Heart left ventricle (tissue), 13 donors: Measurements from ENCODE around the gene CBX7.

Experiments used
- POLR2A ChIP-seq, 2 donors: fragments of 450-650 bp; IDR thresholded peaks; one replicate each; pipeline ENCODE4 v1.6.1; 2017; ENCODE audit warnings: antibody characterized with exemption in 2 of 2, mild to moderate bottlenecking in 2 of 2, moderate library complexity in 2 of 2
- TF ChIP-seq, protein P1 (sequence below), 12 donors: fragments of 200-600 bp; sonication (generic) in 4 of 12; IDR thresholded peaks; one replicate each; pipeline versions ENCODE4 v1.5.0 to v1.8.0; 2018 to 2022; ENCODE audit warnings: antibody characterized with exemption in 12 of 12, mild to moderate bottlenecking in 5 of 12
- donor health status: ischemic (EF 13 %, LVEDD 7.1; RV severe dilation, severe dysfunction).
- donor health status: DM: no; HTN: yes; CAD: no.
- donor health status: DM: no; HTN: no; CAD: no.
- donor health status: ischemic (EF 25% LVEDD 6.9; RV normal size, moderate dysfunction).
- donor health status: ischemic (EF 25% LVEDD 5.7; RV mildly dilated, moderate dysfunction).
- donor health status: ischemic (EF 35%, LVEDD 5.7; RV mildly dilated, moderate dysfunction).
- donor health status: nonischemic (EF 11% LVEDD 7.7; RV severe dilation, severe dysfunction).
- donor health status: DM: yes; HTN: yes; CAD: no.
- donor health status: PGD.
- donor health status: ischemic (EF 29% LVEDD 5.4; RV normal size, mild dysfunction).
- donor health status: nonischemic (EF 23%, LVEDD 6.1; RV moderate dilation, normal function).

DNA sequence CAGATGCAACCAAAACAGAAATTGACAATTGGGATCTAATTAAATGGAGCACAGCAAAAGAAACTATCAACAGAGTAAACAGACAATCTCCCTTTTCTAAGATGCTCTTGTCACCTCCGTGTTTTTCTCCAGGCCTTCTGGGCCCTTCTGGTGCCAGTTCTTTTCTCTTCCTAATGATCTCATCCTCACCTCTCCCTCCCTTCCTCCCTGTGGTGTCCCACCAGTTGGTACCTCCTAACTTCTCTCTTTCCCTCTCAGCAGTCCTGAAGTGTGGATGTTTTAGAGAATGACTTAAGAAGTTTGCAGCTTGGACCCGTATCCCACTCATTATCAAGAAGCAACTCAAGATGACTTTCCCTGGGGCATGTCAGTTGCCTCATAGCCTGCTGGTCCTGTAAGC, 49.0 kb downstream of the CBX7 start:
- no peak for TF ChIP-seq POLR2A (IDR thresholded peaks at IDR 0.05)
- TF ChIP-seq, protein P1, sequence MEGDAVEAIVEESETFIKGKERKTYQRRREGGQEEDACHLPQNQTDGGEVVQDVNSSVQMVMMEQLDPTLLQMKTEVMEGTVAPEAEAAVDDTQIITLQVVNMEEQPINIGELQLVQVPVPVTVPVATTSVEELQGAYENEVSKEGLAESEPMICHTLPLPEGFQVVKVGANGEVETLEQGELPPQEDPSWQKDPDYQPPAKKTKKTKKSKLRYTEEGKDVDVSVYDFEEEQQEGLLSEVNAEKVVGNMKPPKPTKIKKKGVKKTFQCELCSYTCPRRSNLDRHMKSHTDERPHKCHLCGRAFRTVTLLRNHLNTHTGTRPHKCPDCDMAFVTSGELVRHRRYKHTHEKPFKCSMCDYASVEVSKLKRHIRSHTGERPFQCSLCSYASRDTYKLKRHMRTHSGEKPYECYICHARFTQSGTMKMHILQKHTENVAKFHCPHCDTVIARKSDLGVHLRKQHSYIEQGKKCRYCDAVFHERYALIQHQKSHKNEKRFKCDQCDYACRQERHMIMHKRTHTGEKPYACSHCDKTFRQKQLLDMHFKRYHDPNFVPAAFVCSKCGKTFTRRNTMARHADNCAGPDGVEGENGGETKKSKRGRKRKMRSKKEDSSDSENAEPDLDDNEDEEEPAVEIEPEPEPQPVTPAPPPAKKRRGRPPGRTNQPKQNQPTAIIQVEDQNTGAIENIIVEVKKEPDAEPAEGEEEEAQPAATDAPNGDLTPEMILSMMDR (IDR thresholded peaks at IDR 0.05), result no peak
